Mesodermal cell (in vitro differentiated cells): ENCODE data around the gene VTI1B.
"Not testable (repeated sequence)": the region's sequence is repeated elsewhere in the genome, so short reads cannot be mapped to it uniquely, and the experiment has no call there.

Experiments used
- H3K27ac ChIP-seq: 2 replicates; pipeline ENCODE4 v1.7.0; 2013; ENCODE audit warnings: mild to moderate bottlenecking, low read depth, low read length, moderate library complexity; ENCODE audit not compliant: severe bottlenecking
- H3K36me3 ChIP-seq: 2 replicates; pipeline ENCODE4 v1.7.1; 2013; ENCODE audit warnings: mild to moderate bottlenecking, low read length, moderate library complexity; ENCODE audit not compliant: control insufficient read depth, insufficient read depth
- H3K4me1 ChIP-seq: one replicate; pipeline ENCODE4 v1.7.1; 2013; ENCODE audit warnings: mild to moderate bottlenecking, low read length; ENCODE audit not compliant: insufficient read depth, control insufficient read depth, poor library complexity, severe bottlenecking
- H3K4me3 ChIP-seq: 2 replicates; pipeline ENCODE4 v1.7.0; 2013; ENCODE audit warnings: low read length, control low read depth, mild to moderate bottlenecking; ENCODE audit not compliant: insufficient read depth, poor library complexity, severe bottlenecking; ENCODE audit errors: extremely low read depth
- H3K9me3 ChIP-seq: 2 replicates; pipeline ENCODE4 v1.7.1; 2013; ENCODE audit warnings: mild to moderate bottlenecking, low read length, moderate library complexity; ENCODE audit not compliant: control insufficient read depth
- WGBS, 2 experiments: methylation state at CpG; one replicate each; pipeline ENCODE4 v1.1.5; 2013; ENCODE audit warnings: missing lambda C conversion rate in 2 of 2; ENCODE audit not compliant: insufficient coverage in 2 of 2; 5-methylcytosine and 5-hydroxymethylcytosine counted together

Gene VTI1B

DNA sequence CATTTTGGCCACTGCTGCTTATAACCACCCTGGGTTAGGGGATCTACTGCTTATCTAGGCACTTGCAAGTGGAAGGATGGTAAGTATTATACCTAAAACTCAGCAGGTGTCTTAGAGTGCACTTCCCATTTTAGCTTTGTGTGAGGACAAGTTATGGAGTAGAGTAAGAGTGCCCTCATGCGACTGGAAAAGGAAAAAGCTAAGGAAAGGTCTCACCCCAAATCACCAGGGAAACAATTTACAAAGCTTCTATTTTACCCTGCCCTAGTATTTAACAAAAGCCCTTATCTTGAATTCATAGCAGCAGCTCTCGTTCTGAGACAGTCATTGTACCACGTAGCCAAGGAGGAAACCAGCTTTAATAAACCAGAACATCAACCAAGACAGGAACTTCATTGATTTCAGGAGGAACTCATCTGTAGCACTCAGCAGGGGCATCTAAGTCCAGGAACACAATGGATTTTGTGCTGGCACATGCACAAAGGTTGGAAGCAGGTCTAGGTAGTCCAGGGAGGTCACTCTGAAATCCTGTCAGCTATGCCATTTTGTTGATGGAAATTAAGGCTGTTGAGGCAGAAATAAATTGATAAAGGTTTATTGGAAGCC, 30.2 kb upstream of the VTI1B start:
- WGBS, 2 experiments: 0% methylated on average over 1 to 2 of the region's 3 CpGs
- Histone ChIP-seq H3K27ac (no peak overlapping the region), H3K4me3 (no peak overlapping the region), H3K9me3 (peaks cover 12% of the 10 kb centered on the region), H3K36me3 (no peaks in the 10 kb centered on the region), H3K4me1 (no peaks in the 10 kb centered on the region)

DNA sequence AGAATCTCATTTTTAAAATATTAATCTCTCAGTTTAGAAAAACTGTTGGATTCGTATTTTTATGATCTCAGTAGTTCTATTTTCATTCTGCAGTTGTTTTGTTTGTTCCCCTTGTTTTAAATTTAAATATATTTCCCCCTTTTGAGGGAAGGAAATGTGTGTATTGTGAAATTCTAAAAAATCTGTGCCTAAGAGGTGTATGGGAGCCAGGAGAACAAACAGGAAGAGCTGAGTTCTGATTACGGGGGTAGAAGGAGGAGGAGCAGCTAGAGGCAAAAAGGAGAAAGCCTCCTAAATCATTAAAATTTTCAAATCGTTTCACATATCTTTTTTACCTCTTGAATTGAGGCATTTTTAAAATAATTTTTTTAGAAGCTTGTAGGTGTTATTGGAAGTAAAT, 29.6 kb upstream of the VTI1B start:
- H3K9me3 ChIP-seq: peaks cover 8% of the 10 kb centered on the region
- no peak overlapping the region for H3K27ac ChIP-seq
- no peaks in the 10 kb centered on the region for H3K4me1 ChIP-seq
- WGBS, 2 experiments: no CpG with 5 or more reads among the region's 3 CpGs
- no peaks in the 10 kb centered on the region for H3K36me3 ChIP-seq
- no peak overlapping the region for H3K4me3 ChIP-seq

DNA sequence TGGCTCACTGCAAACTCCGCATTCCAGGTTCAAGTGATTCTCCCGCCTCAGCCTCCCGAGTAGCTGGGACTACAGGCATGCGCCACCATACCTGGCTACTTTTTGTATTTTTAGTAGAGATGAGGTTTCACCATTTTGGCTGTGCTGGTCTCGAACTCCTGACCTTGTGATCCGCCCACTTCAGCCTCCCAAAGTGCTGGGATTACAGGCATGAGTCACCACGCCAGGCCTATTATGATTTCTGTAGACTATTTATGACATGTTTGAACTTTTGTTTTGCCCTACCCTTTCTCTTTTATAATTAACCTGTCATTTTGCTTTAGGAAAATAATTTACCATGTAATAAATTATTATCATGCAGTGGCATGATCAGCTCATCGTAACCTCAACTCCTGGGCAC, 27.1 kb upstream of the VTI1B start, which contains the start of gene RDH12:
Gene RDH12 (plus strand): TSS at position 395 of the 400 bp plus-strand sequence. CDS start 20,757 bp downstream, outside the sequence.
- H3K27ac ChIP-seq, H3K36me3 ChIP-seq, H3K4me1 ChIP-seq, H3K4me3 ChIP-seq, H3K9me3 ChIP-seq: not testable (repeated sequence)
- WGBS, 2 experiments: 85 to 90% methylated on average over 3 to 7 of the region's 8 CpGs

DNA sequence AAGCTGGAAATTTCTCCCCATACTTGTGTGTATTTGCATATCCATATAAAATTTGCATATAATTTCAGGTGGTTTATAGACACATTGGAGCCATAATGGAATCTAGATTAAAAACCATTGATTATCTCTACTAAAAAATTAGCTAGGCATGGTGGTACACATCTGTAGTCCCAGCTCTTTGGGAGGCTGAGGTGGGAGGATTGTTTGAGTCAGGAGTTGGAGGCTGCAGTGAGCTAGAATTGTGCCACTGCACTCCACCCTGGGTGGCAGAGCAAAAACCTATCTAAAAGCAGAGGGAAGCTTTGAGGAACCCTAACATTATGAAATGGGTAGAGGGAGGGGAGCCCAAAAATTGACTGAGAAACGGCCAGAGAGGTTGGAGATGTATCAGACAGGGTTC, 23.7 kb upstream of the VTI1B start:
- no CpG with 5 or more reads among the region's 1 CpG for WGBS, 2 experiments
- H3K4me3 ChIP-seq: no peak overlapping the region
- peaks cover 5% of the 10 kb centered on the region for H3K36me3 ChIP-seq
- no peaks in the 10 kb centered on the region for H3K9me3 ChIP-seq
- no peak overlapping the region for H3K27ac ChIP-seq
- no peaks in the 10 kb centered on the region for H3K4me1 ChIP-seq

DNA sequence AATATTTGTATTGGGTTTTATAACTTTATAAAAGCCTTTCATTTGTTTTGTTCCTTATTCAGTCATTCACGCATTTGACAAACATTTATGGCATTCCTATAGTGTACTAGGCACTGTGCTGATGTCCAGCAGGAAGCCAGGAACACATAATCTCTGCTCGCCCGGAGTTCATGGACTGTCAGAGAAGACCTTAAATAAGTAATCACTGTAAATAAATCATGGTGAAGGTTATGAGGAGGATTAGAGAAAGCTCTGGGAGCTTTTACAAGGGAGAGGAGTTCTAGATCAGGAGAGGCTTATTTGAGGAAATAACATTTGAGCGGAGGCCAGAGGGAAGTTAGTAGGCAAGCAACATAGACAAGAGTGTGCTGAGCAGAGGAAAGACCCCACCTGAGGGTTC, 22.6 kb upstream of the VTI1B start:
- WGBS, 2 experiments: 88 to 100% methylated on average over 1 to 3 of the region's 4 CpGs
- H3K4me1 ChIP-seq: no peaks in the 10 kb centered on the region
- H3K27ac ChIP-seq: no peak overlapping the region
- H3K4me3 ChIP-seq: no peak overlapping the region
- peaks cover 16% of the 10 kb centered on the region for H3K36me3 ChIP-seq
- H3K9me3 ChIP-seq: no peaks in the 10 kb centered on the region

DNA sequence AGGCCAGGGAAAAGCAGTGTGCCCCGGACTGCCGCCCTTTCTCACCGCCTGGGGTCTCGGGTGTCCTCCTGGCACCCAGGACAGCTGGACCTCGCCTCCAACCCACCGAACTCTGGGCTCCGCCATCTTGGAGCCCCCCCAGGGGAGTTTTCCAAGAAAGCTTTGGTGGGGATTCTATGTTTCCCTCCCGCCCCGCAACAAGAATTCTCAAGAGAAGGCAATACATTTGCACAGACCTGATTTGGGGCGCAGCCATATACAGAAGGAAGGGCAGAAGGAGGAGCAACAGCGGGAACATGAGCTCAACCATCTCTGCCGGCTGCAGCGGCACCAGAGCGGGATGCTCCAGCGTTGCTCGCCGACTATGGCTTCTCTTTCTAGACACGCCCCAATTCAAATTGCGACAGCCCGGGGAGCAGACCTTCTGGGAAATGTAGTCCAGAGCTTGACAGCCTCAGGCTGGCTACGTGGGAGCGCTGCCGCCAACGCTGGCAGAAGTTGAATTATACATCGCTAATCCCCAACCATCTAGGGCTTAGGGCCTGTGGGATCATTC, 21.0 kb upstream of the VTI1B start, which contains the start of gene RDH11:
Gene RDH11 (minus strand): TSS at position 371 of the 556 bp plus-strand sequence. CDS start 61 bp downstream, at position 310.
- Histone ChIP-seq H3K4me3 (peak within 1 kb of the TSS; percentile 100), H3K9me3 (no peaks in the 10 kb centered on the region), H3K36me3 (peaks cover 32% of the 10 kb centered on the region), H3K4me1 (no peaks in the 10 kb centered on the region), H3K27ac (peak within 1 kb of the TSS; percentile 83)
- WGBS, 2 experiments: 0 to 1% methylated on average over 20 to 23 of the region's 25 CpGs

DNA sequence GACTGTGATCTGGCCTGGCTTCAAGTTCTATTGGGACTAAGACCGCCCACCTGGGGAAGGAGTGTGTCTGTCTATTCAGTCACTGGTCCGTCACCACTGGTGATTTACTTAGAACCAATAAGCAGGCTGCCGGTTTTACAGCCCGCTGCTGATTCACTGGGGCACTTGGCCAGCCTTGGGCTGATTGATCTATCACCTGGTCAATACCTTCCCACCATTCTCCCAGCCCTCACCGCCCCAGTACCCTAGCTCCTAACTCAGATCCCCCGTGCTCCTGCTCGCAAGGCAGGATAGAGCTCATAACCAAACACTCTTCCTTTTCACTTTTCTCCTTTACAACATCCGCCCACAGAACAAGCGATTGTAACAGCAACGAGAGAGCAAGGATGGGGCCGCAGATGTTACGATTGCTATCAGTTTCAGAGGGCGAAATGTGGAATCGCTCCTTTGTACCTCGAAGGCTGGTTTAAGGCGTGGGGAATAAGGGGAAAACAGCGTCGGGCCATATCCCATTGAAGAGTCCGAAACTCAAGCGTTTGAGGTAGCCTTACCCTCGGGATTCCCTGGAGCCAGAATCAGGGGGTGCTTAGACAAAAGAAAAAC, 20.5 kb upstream of the VTI1B start:
- 1 to 2% methylated on average over 15 to 18 of the region's 21 CpGs for WGBS, 2 experiments
- Histone ChIP-seq H3K4me3 (peak overlapping the region; percentile 100), H3K9me3 (no peaks in the 10 kb centered on the region), H3K36me3 (peaks cover 37% of the 10 kb centered on the region), H3K27ac (peak overlapping the region; percentile 83), H3K4me1 (no peaks in the 10 kb centered on the region)

DNA sequence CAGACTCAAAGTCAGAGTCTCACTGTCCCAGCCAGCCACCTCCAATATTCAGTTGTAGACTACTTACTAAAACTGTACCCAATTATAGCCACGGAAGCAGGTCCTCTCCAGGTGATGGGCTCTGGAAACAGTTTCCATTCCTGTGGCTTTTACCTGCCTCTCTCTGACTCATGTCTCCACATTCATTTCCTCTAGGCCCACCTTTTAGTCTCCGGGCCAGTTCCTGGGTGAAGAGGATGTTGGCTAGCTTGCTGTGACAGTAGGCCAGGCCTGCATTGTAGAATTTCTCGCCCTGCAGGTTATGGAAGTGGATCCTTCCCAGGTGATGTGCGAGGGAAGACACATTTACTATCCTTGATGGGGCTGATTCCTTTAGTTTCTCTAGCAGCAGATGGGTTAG, 15.6 kb upstream of the VTI1B start:
- no peaks in the 10 kb centered on the region for H3K9me3 ChIP-seq
- H3K27ac ChIP-seq: no peak overlapping the region
- peaks cover 86% of the 10 kb centered on the region for H3K36me3 ChIP-seq
- no peaks in the 10 kb centered on the region for H3K4me1 ChIP-seq
- WGBS, 2 experiments: 84 to 100% methylated on average over 2 to 3 of the region's 4 CpGs
- no peak overlapping the region for H3K4me3 ChIP-seq

DNA sequence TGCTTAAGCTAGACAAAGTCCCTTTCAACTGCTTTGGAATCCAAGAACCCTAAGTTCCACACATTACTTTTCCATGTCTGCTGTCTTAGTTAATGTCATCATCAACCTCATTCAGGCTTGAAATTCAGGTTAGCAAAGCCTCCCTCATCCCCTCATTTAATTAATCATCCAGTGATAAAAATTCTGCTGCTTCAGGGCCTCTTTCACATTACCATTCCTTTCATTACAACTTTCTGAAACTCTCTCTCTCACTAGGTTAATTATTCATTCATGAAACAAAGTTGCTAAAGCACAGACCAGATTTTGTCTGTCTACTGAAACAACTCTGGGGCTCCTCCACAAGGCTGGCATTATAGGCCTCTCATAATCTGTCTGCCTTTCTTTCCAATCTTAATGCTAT, 9.4 kb upstream of the VTI1B start:
- no peak overlapping the region for H3K27ac ChIP-seq
- H3K4me1 ChIP-seq: peaks cover 11% of the 10 kb centered on the region
- H3K4me3 ChIP-seq: no peak overlapping the region
- peaks cover 93% of the 10 kb centered on the region for H3K36me3 ChIP-seq
- H3K9me3 ChIP-seq: no peaks in the 10 kb centered on the region

DNA sequence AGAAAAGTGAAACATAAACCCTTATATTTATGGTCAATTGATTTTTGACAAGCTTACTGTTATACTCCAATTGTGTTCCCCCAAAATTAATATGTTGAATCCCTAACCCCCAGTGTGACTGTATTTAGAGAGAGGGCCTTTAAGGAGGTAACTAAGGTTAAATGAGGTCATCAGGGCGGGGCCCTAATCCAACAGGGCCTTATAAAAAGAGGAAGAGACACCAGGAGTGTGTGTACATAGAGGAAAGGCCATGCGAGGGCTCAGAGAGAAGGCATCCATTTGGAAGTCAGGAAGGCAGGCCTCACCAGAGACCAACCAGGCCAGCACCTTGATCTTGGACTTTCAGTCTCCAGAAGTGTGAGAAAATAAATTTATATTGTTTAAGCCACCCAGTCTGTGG, 6.5 kb upstream of the VTI1B start:
- Histone ChIP-seq H3K27ac (peak overlapping the region; percentile 72), H3K36me3 (peaks cover 90% of the 10 kb centered on the region)
- 94 to 100% methylated on average over 2 of the region's 2 CpGs for WGBS, 2 experiments

DNA sequence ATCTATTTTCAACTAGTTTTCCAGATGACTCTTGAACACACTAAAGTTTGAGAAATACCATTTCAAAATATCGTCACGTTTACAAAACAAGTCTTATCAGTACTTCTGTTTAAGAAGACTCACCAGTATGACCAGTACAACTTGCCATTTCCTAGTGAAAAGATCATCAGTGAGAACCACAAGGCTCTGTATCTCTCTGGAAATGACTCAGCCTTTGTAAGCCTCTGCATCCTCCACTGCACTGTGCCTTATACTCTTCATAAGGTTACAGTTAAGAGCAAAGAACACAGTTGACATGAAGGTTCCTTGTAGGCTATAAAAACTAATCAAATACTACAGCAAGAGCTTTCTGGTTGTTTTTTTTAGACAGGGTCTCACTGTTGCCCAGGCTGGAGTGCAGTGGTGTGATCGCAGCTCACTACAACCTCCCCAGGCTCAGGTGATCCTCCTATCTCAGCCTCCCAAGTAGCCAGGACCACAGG, 5.7 kb upstream of the VTI1B start:
- peaks cover 89% of the 10 kb centered on the region for H3K36me3 ChIP-seq
- WGBS, 2 experiments: 82 to 98% methylated on average over 3 of the region's 3 CpGs
- no peaks in the 10 kb centered on the region for H3K9me3 ChIP-seq
- no peak overlapping the region for H3K4me3 ChIP-seq
- peak overlapping the region; percentile 72 for H3K27ac ChIP-seq
- peaks cover 13% of the 10 kb centered on the region for H3K4me1 ChIP-seq

More for the DNA sequence above, 6.5 kb upstream of the VTI1B start:
- H3K4me3 ChIP-seq: no peak overlapping the region
- H3K9me3 ChIP-seq: no peaks in the 10 kb centered on the region
- peaks cover 13% of the 10 kb centered on the region for H3K4me1 ChIP-seq
